ENCODE data around the gene PTPRN2. TPM values are rescaled to one million over a fixed set of nuclear protein-coding genes. Genes with fewer than 3 reads are reported as not detected.

Gene PTPRN2
- total and polyA plus RNA-seq, 2 of the 8 experiments (the other 6 are each of a cell fraction or from before 2014, with no cell fraction given): 2.6 to 4.5 TPM

- TF ChIP-seq, protein P1, sequence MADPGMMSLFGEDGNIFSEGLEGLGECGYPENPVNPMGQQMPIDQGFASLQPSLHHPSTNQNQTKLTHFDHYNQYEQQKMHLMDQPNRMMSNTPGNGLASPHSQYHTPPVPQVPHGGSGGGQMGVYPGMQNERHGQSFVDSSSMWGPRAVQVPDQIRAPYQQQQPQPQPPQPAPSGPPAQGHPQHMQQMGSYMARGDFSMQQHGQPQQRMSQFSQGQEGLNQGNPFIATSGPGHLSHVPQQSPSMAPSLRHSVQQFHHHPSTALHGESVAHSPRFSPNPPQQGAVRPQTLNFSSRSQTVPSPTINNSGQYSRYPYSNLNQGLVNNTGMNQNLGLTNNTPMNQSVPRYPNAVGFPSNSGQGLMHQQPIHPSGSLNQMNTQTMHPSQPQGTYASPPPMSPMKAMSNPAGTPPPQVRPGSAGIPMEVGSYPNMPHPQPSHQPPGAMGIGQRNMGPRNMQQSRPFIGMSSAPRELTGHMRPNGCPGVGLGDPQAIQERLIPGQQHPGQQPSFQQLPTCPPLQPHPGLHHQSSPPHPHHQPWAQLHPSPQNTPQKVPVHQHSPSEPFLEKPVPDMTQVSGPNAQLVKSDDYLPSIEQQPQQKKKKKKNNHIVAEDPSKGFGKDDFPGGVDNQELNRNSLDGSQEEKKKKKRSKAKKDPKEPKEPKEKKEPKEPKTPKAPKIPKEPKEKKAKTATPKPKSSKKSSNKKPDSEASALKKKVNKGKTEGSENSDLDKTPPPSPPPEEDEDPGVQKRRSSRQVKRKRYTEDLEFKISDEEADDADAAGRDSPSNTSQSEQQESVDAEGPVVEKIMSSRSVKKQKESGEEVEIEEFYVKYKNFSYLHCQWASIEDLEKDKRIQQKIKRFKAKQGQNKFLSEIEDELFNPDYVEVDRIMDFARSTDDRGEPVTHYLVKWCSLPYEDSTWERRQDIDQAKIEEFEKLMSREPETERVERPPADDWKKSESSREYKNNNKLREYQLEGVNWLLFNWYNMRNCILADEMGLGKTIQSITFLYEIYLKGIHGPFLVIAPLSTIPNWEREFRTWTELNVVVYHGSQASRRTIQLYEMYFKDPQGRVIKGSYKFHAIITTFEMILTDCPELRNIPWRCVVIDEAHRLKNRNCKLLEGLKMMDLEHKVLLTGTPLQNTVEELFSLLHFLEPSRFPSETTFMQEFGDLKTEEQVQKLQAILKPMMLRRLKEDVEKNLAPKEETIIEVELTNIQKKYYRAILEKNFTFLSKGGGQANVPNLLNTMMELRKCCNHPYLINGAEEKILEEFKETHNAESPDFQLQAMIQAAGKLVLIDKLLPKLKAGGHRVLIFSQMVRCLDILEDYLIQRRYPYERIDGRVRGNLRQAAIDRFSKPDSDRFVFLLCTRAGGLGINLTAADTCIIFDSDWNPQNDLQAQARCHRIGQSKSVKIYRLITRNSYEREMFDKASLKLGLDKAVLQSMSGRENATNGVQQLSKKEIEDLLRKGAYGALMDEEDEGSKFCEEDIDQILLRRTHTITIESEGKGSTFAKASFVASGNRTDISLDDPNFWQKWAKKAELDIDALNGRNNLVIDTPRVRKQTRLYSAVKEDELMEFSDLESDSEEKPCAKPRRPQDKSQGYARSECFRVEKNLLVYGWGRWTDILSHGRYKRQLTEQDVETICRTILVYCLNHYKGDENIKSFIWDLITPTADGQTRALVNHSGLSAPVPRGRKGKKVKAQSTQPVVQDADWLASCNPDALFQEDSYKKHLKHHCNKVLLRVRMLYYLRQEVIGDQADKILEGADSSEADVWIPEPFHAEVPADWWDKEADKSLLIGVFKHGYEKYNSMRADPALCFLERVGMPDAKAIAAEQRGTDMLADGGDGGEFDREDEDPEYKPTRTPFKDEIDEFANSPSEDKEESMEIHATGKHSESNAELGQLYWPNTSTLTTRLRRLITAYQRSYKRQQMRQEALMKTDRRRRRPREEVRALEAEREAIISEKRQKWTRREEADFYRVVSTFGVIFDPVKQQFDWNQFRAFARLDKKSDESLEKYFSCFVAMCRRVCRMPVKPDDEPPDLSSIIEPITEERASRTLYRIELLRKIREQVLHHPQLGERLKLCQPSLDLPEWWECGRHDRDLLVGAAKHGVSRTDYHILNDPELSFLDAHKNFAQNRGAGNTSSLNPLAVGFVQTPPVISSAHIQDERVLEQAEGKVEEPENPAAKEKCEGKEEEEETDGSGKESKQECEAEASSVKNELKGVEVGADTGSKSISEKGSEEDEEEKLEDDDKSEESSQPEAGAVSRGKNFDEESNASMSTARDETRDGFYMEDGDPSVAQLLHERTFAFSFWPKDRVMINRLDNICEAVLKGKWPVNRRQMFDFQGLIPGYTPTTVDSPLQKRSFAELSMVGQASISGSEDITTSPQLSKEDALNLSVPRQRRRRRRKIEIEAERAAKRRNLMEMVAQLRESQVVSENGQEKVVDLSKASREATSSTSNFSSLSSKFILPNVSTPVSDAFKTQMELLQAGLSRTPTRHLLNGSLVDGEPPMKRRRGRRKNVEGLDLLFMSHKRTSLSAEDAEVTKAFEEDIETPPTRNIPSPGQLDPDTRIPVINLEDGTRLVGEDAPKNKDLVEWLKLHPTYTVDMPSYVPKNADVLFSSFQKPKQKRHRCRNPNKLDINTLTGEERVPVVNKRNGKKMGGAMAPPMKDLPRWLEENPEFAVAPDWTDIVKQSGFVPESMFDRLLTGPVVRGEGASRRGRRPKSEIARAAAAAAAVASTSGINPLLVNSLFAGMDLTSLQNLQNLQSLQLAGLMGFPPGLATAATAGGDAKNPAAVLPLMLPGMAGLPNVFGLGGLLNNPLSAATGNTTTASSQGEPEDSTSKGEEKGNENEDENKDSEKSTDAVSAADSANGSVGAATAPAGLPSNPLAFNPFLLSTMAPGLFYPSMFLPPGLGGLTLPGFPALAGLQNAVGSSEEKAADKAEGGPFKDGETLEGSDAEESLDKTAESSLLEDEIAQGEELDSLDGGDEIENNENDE (IDR thresholded peaks at IDR 0.05; ENCODE audit: insufficient replicate concordance, low read length): no peak
- TF ChIP-seq RBBP5 (IDR thresholded peaks at IDR 0.05; ENCODE audit: borderline replicate concordance, low read depth, low read length) (no peak), SIN3A (conservative IDR thresholded peaks at IDR 0.05 in 1 of 2, IDR thresholded peaks at IDR 0.05 in 1 of 2; ENCODE audit: low read depth in 1 of 2, low read length in 2 of 2) (no peak), CBX8 (IDR thresholded peaks at IDR 0.05; ENCODE audit: borderline replicate concordance, low read depth, low read length) (no peak), MAX (IDR thresholded peaks at IDR 0.05) (no peak), NRF1 (IDR thresholded peaks at IDR 0.05; ENCODE audit: low read depth, low read length) (no peak), RFX5 (IDR thresholded peaks at IDR 0.05; ENCODE audit: borderline replicate concordance, low read depth, low read length) (no peak), NANOG (IDR thresholded peaks at IDR 0.05; ENCODE audit: insufficient read depth, low read depth, low read length, poor library complexity, severe bottlenecking) (no peak), RXRA (IDR thresholded peaks at IDR 0.05; ENCODE audit: insufficient read depth, low read depth, low read length) (no peak)
These were observed 1021.0 kb downstream of the PTPRN2 start (continued) for GRCh38 chr7:157566631-157567006.

Measured in H1 (cell line).